ENCODE measurements around the gene STN1.

- TF ChIP-seq GATA3 (IDR thresholded peaks at IDR 0.05; ENCODE audit: low read depth, low read length) (no peak), GATA2 (IDR thresholded peaks at IDR 0.05; ENCODE audit: low read depth, low read length) (no peak)
Observed at GRCh38 chr10:103839519-103839871, 78.5 kb downstream of the STN1 start.

All from SH-SY5Y (cell line).